IMR-90 (cell line): ENCODE data around the gene SDC1. TPM values are rescaled to one million over a fixed set of nuclear protein-coding genes. Genes with fewer than 3 reads are reported as not detected.
A peak's percentile ranks its signal among the peaks of the same experiment; 100 is the strongest.

Source experiments
- ATAC-seq: fragments of 200-7000 bp; cut with Tn5 transposase; 2 replicates; pipeline ENCODE4 v1.9.1; 2020; ENCODE audit warnings: low read depth, mild to moderate bottlenecking, moderate library complexity
- BruUV-seq: library from RNA; stranded (reverse); fragments of 400-500 nt; replicated peaks from 2 replicates; lab custom pipeline; 2021; lab: Mats Ljungman, UMichigan
- CTCF ChIA-PET: fragments of 300-600 bp; formaldehyde crosslinking; extraction: SDS; loops from one replicate; lab custom pipeline; 2021; ENCODE audit warnings: antibody characterized with exemption; lab: Yijun Ruan, JAX
- POLR2A ChIA-PET: fragments of 300-600 bp; sonication (Branson Sonifier 250); formaldehyde crosslinking; loops from one replicate; lab custom pipeline; 2022; ENCODE audit warnings: antibody characterized with exemption; ENCODE audit not compliant: unreplicated experiment; lab: Charles Lee
- DNase-seq: peaks from one replicate; pipeline ENCODE4 v3.0.0; 2013
- H2AFZ ChIP-seq: replicated peaks from 2 replicates; pipeline ENCODE3; 2013; ENCODE audit warnings: low read length, mild to moderate bottlenecking; ENCODE audit not compliant: poor library complexity
- H2AK5ac ChIP-seq: 2 replicates; pipeline ENCODE4 v1.6.1; 2013; ENCODE audit warnings: low read depth, low read length, inconsistent platforms
- H2AK9ac ChIP-seq: replicated peaks from 2 replicates; pipeline ENCODE3; 2013; ENCODE audit warnings: mild to moderate bottlenecking, low read depth, low read length, moderate library complexity; ENCODE audit not compliant: poor library complexity
- H2BK120ac ChIP-seq: 2 replicates; pipeline ENCODE4 v1.6.1; 2013; ENCODE audit warnings: low read depth, low read length, inconsistent platforms
- H2BK15ac ChIP-seq: 3 replicates; pipeline ENCODE4 v1.6.1; 2013; ENCODE audit warnings: low read depth, low read length, inconsistent platforms
- H2BK20ac ChIP-seq: 2 replicates; pipeline ENCODE4 v1.6.1; 2013; ENCODE audit warnings: low read depth, mild to moderate bottlenecking, inconsistent platforms, low read length, moderate library complexity
- H2BK5ac ChIP-seq: 2 replicates; pipeline ENCODE4 v1.6.1; 2013; ENCODE audit warnings: mild to moderate bottlenecking, low read depth, low read length, inconsistent platforms; ENCODE audit not compliant: poor library complexity, severe bottlenecking
- H3K14ac ChIP-seq: replicated peaks from 2 replicates; pipeline ENCODE4 v1.6.1; 2013; ENCODE audit warnings: low read depth, low read length, inconsistent platforms
- H3K18ac ChIP-seq: 2 replicates; pipeline ENCODE4 v1.6.1; 2013; ENCODE audit warnings: low read depth, low read length, control low read depth
- H3K23ac ChIP-seq: 2 replicates; pipeline ENCODE4 v1.6.1; 2013; ENCODE audit warnings: low read depth, low read length, inconsistent platforms
- H3K27ac ChIP-seq: 2 replicates; pipeline ENCODE4 v1.5.1; 2013; ENCODE audit warnings: mild to moderate bottlenecking, control low read depth, low read length; ENCODE audit not compliant: insufficient read depth
- H3K27me3 ChIP-seq: 2 replicates; pipeline ENCODE4 v1.6.1; 2013; ENCODE audit warnings: low read length; ENCODE audit not compliant: control insufficient read depth, insufficient read depth
- H3K36me3 ChIP-seq: 2 replicates; pipeline ENCODE4 v1.6.1; 2013; ENCODE audit warnings: low read length, mixed read lengths; ENCODE audit not compliant: control insufficient read depth, insufficient read depth
- H3K4ac ChIP-seq: 2 replicates; pipeline ENCODE4 v1.6.1; 2013; ENCODE audit warnings: low read depth, low read length, inconsistent platforms
- H3K4me1 ChIP-seq: 2 replicates; pipeline ENCODE4 v1.6.1; 2013; ENCODE audit warnings: low read length, mixed read lengths; ENCODE audit not compliant: control insufficient read depth, insufficient read depth
- H3K4me2 ChIP-seq: 2 replicates; pipeline ENCODE4 v1.6.1; 2013; ENCODE audit warnings: low read depth, mild to moderate bottlenecking, control low read depth, low read length, moderate library complexity
- H3K4me3 ChIP-seq: 2 replicates; pipeline ENCODE4 v1.5.1; 2013; ENCODE audit warnings: low read depth, mild to moderate bottlenecking, control low read depth, low read length, moderate library complexity; ENCODE audit not compliant: insufficient read depth
- H3K56ac ChIP-seq: 2 replicates; pipeline ENCODE4 v1.6.1; 2013; ENCODE audit warnings: low read length, inconsistent platforms; ENCODE audit not compliant: insufficient read depth; ENCODE audit errors: extremely low read depth
- H3K79me1 ChIP-seq, 2 experiments: 2 replicates each; pipeline ENCODE4 v1.6.1; 2013; ENCODE audit warnings: low read length in 2 of 2, inconsistent platforms in 1 of 2, low read depth in 1 of 2
- H3K9ac ChIP-seq: 2 replicates; pipeline ENCODE4 v1.6.1; 2013; ENCODE audit warnings: low read depth, low read length, control low read depth
- H3K9me1 ChIP-seq: 2 replicates; pipeline ENCODE4 v1.6.1; 2013; ENCODE audit warnings: low read length, inconsistent platforms; ENCODE audit not compliant: insufficient read depth
- H3K9me3 ChIP-seq: 2 replicates; pipeline ENCODE4 v1.6.1; 2013; ENCODE audit warnings: low read length; ENCODE audit not compliant: control insufficient read depth, insufficient read depth
- H4K20me1 ChIP-seq: 2 replicates; pipeline ENCODE4 v1.6.1; 2013; ENCODE audit warnings: low read length, inconsistent platforms; ENCODE audit not compliant: insufficient read depth
- H4K5ac ChIP-seq: 2 replicates; pipeline ENCODE4 v1.6.1; 2013; ENCODE audit warnings: mild to moderate bottlenecking, low read depth, low read length, control low read depth
- H4K8ac ChIP-seq, 2 experiments: 2 replicates each; pipeline ENCODE4 v1.6.1; 2013; ENCODE audit warnings: low read depth in 2 of 2, low read length in 2 of 2, control low read depth in 1 of 2, inconsistent platforms in 1 of 2
- H4K91ac ChIP-seq: 2 replicates; pipeline ENCODE4 v1.6.1; 2013; ENCODE audit warnings: low read depth, low read length, inconsistent platforms; ENCODE audit not compliant: insufficient read depth
- CHD1 ChIP-seq: IDR thresholded peaks from 2 replicates; pipeline ENCODE4 v1.6.1; 2012; ENCODE audit warnings: low read depth, low read length, improper control_type of control experiment
- ELK1 ChIP-seq: fragments of 150-350 bp; IDR thresholded peaks from 2 replicates; pipeline ENCODE4 v1.6.1; 2016; ENCODE audit warnings: low read depth, mild to moderate bottlenecking, low read length, moderate library complexity, borderline replicate concordance
- FOS ChIP-seq: fragments of 150-350 bp; IDR thresholded peaks from 2 replicates; pipeline ENCODE4 v1.6.1; 2016; ENCODE audit warnings: low read depth, low read length
- MAZ ChIP-seq: IDR thresholded peaks from 2 replicates; pipeline ENCODE4 v1.6.1; 2012; ENCODE audit warnings: low read depth, mild to moderate bottlenecking, low read length, improper control_type of control experiment, moderate library complexity, borderline replicate concordance
- NFE2L2 ChIP-seq: fragments of 150-350 bp; IDR thresholded peaks from 2 replicates; pipeline ENCODE4 v1.6.1; 2016; ENCODE audit warnings: low read depth, mild to moderate bottlenecking, low read length
- POLR2A ChIP-seq: IDR thresholded peaks from 2 replicates; pipeline ENCODE4 v1.6.1; 2012; ENCODE audit warnings: mild to moderate bottlenecking, low read depth, low read length
- RAD21 ChIP-seq: IDR thresholded peaks from 2 replicates; pipeline ENCODE4 v1.6.1; 2012; ENCODE audit warnings: low read length, improper control_type of control experiment
- USF2 ChIP-seq: fragments of 150-350 bp; IDR thresholded peaks from 2 replicates; pipeline ENCODE4 v1.6.1; 2017; ENCODE audit warnings: mild to moderate bottlenecking, antibody characterized with exemption, low read length, low read depth
- WGBS, 2 experiments: methylation state at CpG; one replicate each; pipeline versions ENCODE4 v1.1.5 to v1.1.7; 2013; ENCODE audit warnings: missing lambda C conversion rate in 2 of 2; ENCODE audit not compliant: insufficient read length in 1 of 2; ENCODE audit errors: extremely low coverage in 2 of 2; 5-methylcytosine and 5-hydroxymethylcytosine counted together
- dilution Hi-C: fragments of 300-500 bp; cut with HindIII; formaldehyde crosslinking; loops from one replicate; pipeline ENCODE4 v1.14.3; 2018; ENCODE audit warnings: low sequenced_read_pairs; ENCODE audit not compliant: unreplicated experiment
- in situ Hi-C: fragments of 300-500 bp; cut with MboI; formaldehyde crosslinking; loops from 3 replicates; pipeline ENCODE4 v1.14.3; 2019; ENCODE audit warnings: low sequenced_read_pairs, inconsistent platforms, mixed read lengths
- intact Hi-C: fragments of 100-400 bp; cut with micrococcal nuclease; formaldehyde crosslinking; loops from 2 replicates; pipeline ENCODE4 v1.10.0; 2022
- polyA plus RNA-seq, 3 experiments: library from polyadenylated mRNA; depleted of rRNA; stranded (reverse); fragments of >200 nt; gene quantifications; 2 replicates each; pipeline ENCODE4 v1.2.3, GENCODE V29; 2012; ENCODE audit warnings: low replicate concordance in 1 of 3
- total RNA-seq: library from RNA; depleted of rRNA; stranded (reverse); fragments of >200 nt; gene quantifications from 2 replicates; pipeline ENCODE4 v1.2.3, GENCODE V29; 2012

The SDC1 gene
- total and polyA plus RNA-seq, 2 of the 4 experiments (the other 2 are of a cell fraction) = 22.0 to 28.3 TPM

GRCh38 chr2:20189299-20189931 is 35.5 kb downstream of the SDC1 start:
- Histone ChIP-seq H4K91ac (no peak overlapping the region), H3K9me3 (no peaks in the 10 kb centered on the region), H2BK15ac (no peak overlapping the region), H3K23ac (no peak overlapping the region), H2BK5ac (no peak overlapping the region), H3K4me3 (no peak overlapping the region), H3K4ac (no peak overlapping the region), H3K27me3 (no peaks in the 10 kb centered on the region), H2BK20ac (no peak overlapping the region), H3K9ac (no peak overlapping the region), H3K14ac (no peak overlapping the region), H4K8ac (no peak overlapping the region), H2BK120ac (no peak overlapping the region), H3K27ac (no peak overlapping the region), H3K36me3 (no peaks in the 10 kb centered on the region), H3K79me1 (no peaks in the 10 kb centered on the region), H2AK9ac (no peak overlapping the region), H3K9me1 (peaks cover 18% of the 10 kb centered on the region; the same call in 1 of the 2 replicates), H2AFZ (no peak overlapping the region), H4K5ac (no peak overlapping the region), H4K20me1 (no peaks in the 10 kb centered on the region), H3K4me2 (no peak overlapping the region), H3K4me1 (peaks cover 13% of the 10 kb centered on the region), H2AK5ac (peak overlapping the region; percentile 63; the same call in 1 of the 2 replicates), H3K56ac (no peak overlapping the region), H3K18ac (no peak overlapping the region)
- in situ Hi-C loops = no loop called here
- ChIA-PET CTCF (no interaction called here), POLR2A (no interaction called here)
- intact Hi-C loops = no loop called here
- BruUV-seq = no TSS peak
- dilution Hi-C loops = no loop called here
- WGBS, 2 experiments = 80% methylated on average over 1 of the region's 4 CpGs; no CpG with 5 or more reads in 1 of the 2 experiments
- DNase-seq = no peak
- no peak for ATAC-seq
- no peak for TF ChIP-seq POLR2A
- no peak for TF ChIP-seq RAD21
- no peak for TF ChIP-seq ELK1
- no peak for TF ChIP-seq FOS
- no peak for TF ChIP-seq USF2
- no peak for TF ChIP-seq MAZ
- TF ChIP-seq NFE2L2 = no peak
- no peak for TF ChIP-seq CHD1
